Activated naive CD4-positive, alpha-beta T cell treated with Interleukin-2 at 50 U/mL for 16 hours (primary cell): ENCODE measurements around the gene DLGAP4.

Experiments used
- DNase-seq: peaks from one replicate; pipeline ENCODE4 v3.0.0-alpha.2; 2020

DLGAP4 gene

GRCh38 chr20:36480456-36481048 is 174.4 kb downstream of the DLGAP4 start:
- DNase-seq = no peak

- DNase-seq = no peak
These were observed 175.4 kb downstream of the DLGAP4 start for GRCh38 chr20:36481380-36482043.

GRCh38 chr20:36482044-36482473 is 175.9 kb downstream of the DLGAP4 start:
- DNase-seq = no peak

- DNase-seq = no peak
These were observed 177.2 kb downstream of the DLGAP4 start for GRCh38 chr20:36483209-36483918.

- no peak for DNase-seq
These were observed 178.0 kb downstream of the DLGAP4 start for GRCh38 chr20:36483919-36484808.

- DNase-seq = no peak
These were observed 179.1 kb downstream of the DLGAP4 start for GRCh38 chr20:36485286-36485685.

- DNase-seq = no peak
These were observed 180.9 kb downstream of the DLGAP4 start for GRCh38 chr20:36487069-36487468.

GRCh38 chr20:36490191-36490590 is 184.1 kb downstream of the DLGAP4 start:
- no peak for DNase-seq

GRCh38 chr20:36491901-36492617 is 185.9 kb downstream of the DLGAP4 start:
- peak; percentile 53 for DNase-seq

- DNase-seq = no peak
These were observed 187.1 kb downstream of the DLGAP4 start for GRCh38 chr20:36493051-36493800.

- DNase-seq = no peak
These were observed 187.6 kb downstream of the DLGAP4 start for GRCh38 chr20:36493801-36494114.

GRCh38 chr20:36496707-36497669 is 190.8 kb downstream of the DLGAP4 start:
- no peak for DNase-seq

GRCh38 chr20:36497856-36498255 is 191.7 kb downstream of the DLGAP4 start:
- no peak for DNase-seq

GRCh38 chr20:36498386-36499179 is 192.4 kb downstream of the DLGAP4 start:
- no peak for DNase-seq

- no peak for DNase-seq
These were observed 193.1 kb downstream of the DLGAP4 start for GRCh38 chr20:36499211-36499610.

GRCh38 chr20:36499723-36500501 is 193.8 kb downstream of the DLGAP4 start:
- no peak for DNase-seq

- DNase-seq = peak; percentile 12
These were observed 195.3 kb downstream of the DLGAP4 start for GRCh38 chr20:36501367-36502006.

GRCh38 chr20:36504295-36504694 is 198.2 kb downstream of the DLGAP4 start:
- no peak for DNase-seq
